Nucleus accumbens (tissue), 56 donors: ENCODE measurements around the gene PAX4.

ENCODE experiments used
- DNase-seq, 56 donors: peaks; one replicate each; lab custom pipeline; 2025; lab: John Stamatoyannopoulos, UW

Gene PAX4

DNA sequence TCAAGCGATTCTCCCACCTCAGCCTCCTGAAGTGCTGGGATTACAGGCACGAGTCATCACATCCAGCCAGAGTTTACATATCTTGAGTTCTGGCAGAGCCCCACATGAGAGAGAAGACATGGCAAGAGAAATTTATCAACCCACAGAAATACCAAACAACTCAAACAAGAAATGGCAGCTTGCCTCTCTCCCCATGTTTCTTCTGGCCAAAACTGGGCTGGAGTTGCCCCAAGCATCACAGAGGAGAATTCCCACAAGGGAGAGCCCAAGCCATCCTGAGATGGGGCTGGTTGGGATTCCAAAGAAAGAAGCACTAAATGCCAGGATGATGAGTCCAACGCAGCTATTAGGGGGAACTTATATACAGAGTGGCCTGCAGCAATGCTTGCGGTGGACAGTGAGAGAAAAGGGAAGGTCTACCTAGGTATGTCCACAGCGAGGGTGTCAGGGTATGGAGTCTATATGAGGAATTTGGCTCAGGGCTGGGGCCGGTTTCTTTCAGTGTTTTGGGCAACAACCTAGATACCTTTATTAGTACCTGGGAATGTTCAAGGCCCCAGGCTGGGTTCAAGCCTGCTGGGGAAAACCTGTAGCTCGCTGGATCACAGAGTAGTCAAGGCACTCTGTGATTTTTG is 14.5 kb upstream of the PAX4 start:
- DNase-seq: no peak

DNA sequence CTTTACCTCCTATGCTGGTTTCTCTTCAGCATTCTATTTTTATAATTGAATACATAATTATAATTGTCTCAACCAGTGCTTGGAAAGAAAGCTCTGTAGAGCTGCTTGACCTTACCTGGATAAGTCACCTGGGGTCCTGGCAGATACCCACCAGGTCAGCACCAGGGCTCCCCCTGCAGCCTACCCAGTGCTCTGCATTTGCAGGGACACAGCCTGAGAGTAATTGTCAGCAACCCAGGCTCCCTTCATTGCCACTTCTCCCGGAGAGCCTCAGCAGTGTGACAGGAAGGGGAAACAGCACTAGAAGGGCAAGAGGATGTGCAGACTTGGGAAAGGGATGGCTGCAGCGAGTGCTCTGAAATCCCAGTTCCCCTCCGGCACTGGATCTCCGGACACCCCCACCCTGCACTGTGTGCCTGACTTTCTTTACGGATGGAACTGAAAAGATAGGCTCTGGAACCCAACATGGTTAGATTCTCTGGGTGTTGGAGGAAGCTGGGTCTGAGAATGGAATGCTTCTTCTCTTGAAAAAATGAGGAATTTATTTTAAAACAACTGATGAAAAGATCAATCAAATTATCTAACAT is 11.4 kb upstream of the PAX4 start:
- peak in 4 of 56 donors; percentile 1 to 8 (median 6) for DNase-seq

DNA sequence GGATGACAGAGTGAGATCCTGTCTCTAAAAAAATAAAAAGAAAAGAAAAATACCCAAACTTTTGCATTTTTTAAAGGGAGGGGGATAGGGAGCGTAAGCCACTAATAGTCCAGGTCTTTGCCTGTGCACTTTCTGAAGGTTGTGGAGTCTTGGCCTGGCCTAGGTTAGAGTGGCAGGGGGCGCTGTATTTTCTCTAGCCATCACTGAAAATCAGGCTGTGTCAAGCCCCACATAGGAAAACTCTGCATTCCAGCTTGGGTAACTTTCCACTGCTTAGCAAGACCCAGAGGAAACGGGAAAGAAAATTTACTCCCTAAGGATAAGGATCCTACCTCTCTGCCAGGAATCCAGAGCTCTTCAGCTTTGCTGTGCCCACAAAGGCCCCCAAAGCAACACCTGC is 10.5 kb upstream of the PAX4 start:
- DNase-seq: no peak

DNA sequence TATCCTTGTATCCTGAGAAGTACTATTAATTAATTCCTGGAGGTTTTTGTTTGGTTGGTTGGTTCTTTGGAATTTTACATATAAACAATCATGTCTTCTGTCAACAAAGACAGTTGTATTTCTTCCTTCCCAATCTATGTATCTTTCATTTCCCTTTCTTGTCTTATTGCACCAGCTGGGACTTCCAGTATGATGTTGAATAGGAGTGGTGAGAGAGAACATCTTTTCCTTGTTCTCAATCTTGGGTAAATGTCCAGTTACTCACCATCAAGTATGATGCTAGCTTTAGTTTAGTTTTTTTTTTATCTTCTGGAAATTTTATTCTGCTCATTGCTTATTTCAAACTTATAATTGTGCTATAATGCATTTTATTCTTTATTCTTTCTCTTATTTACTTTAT is 7.4 kb upstream of the PAX4 start:
- no peak for DNase-seq

DNA sequence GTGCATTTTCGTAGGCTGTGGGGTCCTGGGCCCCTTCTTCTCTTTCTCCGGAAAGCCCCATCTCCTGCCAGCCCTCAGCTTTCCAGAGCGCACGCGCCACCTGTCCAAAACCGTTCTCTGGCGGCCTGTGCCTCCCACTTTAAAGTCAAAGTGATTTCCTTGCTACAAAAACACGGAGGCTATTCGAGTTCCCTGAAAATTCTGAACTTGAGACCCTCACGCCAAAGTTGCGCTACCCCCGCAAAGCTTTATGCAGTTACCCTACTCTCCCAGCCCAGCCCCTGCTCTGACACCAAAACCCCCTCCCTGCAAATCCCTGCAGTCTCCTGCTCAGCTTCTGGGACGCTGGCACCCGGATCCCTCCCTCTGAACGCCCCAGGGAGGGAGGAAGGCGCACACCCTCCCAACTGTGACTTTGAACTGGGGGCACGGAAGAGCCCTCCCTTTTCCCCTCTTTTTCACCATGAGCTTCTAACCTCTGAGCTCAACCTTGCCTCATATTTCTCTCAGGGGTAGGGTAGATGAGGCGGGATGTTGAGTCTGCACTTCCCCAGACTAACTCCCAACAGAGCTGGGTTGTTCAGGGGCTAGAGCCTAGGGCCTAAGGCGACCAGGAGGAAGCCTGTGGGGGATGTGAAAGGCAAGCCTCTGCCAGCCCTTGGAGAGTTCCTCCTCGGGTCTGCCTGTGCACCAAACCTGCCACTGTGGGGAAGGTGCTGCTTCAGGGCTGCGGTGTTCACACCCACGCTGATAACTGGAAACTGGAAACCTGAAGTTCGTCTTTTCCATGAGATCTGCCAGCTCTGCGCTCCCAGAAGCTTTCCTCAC is 2.7 kb upstream of the PAX4 start:
- peak in 2 of 56 donors; percentile 16 to 24 for DNase-seq

DNA sequence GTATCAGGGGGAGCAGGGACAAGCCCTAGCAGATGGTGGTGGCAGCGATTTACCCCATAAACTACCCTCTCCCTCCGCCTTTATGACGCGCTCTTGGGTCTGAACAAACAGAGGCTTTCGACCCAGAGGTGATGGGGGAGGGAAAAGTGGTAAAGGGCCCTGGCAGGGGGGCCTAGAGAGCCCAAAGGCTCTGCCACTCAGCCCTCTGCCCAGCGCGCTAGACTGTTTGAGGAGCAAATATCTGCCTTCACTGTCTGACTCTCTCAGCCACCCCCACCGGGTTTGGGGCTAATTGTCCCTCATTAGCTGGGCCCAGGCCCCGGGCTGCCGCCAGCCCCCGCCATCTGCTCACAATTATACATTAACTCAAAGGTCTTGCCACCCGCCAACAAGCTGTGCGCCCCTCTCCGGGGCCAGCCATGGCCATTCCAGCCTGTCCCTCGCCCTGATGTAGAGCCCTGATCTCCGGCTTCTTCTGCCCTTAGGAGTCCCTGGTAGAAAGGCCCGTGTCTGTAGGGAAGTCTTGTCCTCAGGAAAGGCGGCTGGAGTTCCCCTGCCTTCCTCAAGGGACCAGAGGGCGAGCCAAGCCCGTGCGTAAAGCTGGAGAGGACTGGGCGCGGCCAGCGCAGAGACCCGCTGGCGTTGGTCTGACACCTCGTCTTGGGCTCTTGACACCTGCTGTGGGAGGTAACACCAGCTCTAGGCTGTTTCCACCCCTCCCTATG is 1.9 kb upstream of the PAX4 start:
- no peak for DNase-seq

DNA sequence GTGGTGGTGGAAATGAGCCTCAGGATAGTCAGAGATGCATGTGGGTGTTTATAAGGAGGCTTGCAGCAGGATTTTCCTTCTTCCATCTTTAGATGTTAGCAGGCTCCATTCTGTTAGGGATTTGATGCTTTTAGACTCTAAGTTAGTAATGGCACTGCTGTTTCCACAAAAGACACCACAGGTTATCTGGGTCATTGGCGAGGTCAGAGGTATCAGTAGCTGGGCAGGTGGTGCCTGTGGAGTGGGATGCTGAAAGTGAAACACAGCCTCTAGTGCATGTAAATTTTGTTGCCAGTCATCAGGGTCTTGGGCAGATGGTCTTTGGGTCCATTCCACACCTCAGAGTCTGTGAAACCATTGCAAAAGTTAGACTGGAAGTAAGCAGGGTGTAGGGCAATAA is 833 bp upstream of the PAX4 start:
- no peak for DNase-seq

DNA sequence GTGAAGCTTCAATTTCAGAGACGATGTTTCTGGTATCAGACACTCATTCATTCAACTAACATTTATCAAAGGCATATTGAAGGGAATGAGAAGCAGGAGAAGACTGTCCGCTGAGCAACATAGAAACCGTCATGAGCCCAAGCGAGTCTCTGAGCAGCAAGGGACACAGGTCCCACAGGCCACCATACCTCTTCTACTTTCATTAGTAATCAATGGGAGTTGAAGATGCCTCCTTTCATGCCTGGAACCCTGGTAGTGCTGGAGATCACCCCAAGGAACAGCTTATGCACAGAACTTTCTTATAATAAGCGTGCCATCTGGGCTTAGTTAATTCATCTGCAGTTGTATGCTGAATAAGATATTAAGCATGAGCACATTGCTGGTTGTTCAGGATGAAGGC is 1.2 kb downstream of the PAX4 start:
- no peak for DNase-seq

DNA sequence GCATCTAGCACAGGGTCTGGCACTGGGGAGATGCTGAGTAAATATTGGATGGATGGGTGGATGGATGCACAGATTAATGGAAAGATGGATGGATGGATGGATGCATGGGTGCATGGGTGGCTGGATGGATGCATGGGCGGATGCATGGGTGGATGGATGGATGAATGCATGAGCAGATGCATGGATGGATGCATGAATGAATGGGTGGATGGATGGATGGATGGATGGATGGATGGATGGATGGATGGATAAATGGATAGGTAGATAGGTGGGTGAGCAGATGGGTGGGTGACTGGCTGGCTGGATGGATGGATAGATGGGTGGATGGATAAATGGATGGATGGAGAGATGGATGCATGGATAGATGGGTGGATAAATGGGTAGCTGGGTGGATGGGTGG is 5.7 kb downstream of the PAX4 start:
- no peak for DNase-seq

DNA sequence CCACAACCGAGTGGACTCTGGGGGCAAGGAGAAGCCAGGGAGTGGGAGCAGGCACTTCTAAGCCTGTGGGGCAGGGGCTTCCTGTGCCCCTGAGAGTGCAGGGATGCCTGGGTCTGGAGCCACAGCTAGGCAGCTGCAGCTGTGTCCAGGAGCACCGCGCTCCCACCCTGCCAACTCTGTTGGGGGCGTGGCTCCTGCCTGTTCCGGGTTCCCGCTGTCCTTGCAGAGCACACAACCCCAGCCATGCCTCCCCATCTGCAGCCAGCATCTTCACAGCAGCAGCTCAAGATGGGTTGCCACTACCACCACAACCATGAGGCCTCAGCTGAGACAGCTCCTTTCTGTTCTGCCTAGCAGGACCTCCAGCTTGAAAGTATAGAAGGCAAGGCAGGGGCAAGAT is 8.6 kb downstream of the PAX4 start:
- no peak for DNase-seq

DNA sequence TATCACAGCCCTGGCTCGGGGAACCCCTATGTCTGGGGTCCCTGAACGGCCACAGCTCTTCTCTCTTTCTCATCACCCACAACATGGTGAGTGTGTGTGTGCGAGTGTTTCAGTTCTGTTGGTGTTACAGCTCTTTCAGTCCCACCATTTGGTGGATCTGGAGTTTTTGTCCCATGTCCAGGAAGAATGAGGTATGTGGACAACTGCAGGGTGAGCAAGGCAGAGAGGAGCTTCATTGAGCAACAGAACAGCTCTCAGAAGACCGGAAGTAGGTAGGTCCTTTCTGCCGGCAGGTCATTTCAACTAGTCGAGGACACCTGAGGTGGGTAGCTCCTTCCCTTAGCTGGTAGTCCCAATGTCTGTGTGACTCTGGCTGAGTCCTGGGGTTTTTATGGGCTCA is 9.5 kb downstream of the PAX4 start:
- DNase-seq: no peak

DNA sequence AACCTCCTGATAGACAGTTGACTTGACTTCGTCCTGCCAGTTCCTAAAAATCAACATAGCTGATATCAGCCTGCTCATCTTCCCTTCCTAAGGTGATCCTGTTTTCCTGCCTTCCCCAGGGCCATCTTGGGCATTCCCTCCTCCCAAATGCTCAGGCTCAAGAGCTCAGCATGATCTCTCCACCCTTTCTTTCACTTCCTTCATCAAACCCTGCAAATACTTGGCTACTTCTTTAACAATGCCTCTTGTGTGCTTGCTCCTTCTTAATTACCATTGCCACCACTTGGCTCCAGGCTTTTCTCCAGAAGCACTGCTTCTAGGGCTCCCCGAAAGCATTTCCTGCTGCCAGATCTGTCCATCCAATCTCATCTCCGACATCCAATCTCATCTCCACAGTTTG is 17.1 kb downstream of the PAX4 start:
- DNase-seq: no peak

DNA sequence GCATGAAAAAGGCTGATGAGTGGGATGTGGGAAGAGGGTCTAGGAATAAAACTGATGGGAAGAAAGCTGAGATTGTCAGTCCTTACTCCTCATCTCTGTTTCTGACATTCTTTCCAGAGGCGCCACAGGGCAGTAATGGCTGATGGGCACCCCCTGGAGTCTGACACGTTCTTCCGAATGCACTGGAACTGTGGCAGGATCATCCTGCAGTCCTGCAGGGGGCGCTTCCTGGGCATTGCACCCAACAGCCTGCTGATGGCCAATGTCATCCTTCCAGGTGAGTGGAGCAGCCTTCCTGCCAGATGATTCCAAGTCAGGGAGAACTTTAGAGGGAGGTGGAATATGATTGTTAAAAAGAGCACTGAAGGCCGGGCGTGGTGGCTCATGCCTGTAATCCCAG is 19.6 kb downstream of the PAX4 start:
- no peak for DNase-seq

DNA sequence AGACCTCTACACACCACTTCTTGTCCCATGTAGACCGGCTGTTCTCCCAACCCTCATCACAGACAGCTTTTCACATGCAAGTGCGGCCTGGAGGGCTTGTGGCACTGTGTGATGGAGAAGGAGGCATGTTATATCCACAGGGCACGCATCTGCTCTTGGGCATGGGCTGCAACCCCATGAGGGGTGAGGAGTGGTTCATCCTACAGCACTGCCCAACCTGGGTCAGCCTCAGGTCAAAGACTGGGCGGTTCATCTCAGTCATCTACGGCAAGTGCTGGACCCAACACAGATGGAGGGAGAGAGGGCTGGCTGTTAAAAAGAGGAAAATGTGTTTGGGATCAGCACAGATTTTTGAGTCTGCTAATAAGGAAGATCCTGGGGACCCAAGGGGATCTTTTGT is 22.2 kb downstream of the PAX4 start:
- no peak for DNase-seq

DNA sequence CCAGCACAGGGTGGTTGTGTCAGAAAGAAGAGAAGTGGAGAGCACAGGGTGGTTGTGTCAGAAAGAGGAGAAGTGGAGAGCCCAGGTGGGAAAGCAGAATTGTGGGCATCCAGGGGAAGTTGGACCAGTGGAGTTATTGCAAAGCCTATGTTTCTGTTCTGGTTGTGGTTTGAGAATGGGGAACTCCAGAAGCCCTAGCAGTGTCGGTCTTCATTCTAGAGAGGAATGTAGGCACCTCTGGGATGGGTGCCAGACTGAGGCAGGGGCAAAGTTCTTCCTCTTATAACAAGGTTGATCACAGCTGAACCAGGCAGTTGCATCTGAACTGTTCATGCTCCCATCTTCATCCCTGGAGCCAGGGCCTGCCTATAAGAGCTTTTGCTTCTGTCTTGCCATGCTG is 23.5 kb downstream of the PAX4 start:
- peak in 8 of 56 donors; percentile 4 to 42 (median 12) for DNase-seq

DNA sequence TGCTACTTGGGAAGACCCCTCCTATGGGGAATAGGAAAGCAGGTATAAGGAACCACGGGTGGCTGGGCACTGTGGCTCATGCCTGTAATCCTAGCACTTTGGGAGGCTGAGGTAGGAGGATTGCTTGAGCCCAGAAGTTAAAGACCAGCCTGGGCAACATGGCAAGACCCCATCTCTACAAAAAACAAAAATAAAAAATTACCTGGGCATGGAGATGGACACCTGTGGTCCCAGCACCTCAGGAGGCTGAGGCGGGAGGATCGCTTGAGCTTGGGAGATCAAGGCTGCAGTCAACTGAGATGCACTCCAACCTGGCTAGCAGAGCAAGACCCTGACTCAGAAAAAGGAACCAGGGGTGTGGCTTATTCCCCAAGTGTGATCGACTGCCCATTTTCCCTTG is 25.4 kb downstream of the PAX4 start:
- DNase-seq: no peak

DNA sequence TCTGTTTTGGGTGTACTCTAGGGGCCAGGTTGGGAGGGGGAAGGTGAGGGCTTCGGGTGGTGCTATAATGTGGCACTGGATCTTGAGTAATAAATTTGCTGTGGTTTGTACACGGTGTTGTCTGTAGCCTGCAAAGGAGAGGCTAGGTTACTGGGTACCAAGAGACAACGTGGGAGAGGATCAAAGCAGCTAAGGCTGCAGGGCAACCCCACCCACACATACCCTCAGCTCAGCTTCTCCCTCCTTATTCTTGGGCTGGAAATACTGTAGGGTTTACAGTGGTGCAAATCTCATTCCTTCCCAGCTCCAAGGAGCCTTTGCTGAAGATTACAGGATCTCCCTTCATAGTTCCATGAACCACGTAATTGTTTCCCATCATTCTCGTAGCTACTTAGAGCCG is 26.4 kb downstream of the PAX4 start:
- no peak for DNase-seq

DNA sequence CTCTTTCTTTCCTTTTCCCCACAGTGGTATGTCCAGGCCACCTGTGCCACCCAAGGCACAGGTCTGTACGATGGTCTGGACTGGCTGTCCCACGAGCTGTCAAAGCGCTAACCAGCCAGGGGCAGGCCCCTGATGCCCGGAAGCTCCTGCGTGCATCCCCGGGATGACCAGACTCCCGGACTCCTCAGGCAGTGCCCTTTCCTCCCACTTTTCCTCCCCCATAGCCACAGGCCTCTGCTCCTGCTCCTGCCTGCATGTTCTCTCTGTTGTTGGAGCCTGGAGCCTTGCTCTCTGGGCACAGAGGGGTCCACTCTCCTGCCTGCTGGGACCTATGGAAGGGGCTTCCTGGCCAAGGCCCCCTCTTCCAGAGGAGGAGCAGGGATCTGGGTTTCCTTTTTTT is 26.8 kb downstream of the PAX4 start:
- no peak for DNase-seq

DNA sequence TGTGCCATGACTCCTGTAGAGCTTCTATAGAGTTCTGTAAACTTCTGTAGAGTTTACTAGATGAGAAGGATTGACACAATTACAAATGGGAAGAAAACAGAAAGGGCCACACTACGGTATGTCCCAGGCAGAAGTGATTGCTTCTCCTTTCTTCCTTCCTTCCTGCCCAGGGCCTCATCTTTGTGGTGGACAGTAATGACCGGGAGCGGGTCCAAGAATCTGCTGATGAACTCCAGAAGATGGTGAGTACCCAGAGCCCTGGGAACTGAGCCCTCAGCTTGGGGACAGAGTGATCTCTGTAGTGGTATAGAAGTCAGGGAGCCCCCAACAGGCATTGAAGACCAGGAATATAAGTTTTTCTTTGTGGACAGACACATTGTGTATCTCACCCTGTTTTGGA is 28.0 kb downstream of the PAX4 start:
- DNase-seq: no peak

DNA sequence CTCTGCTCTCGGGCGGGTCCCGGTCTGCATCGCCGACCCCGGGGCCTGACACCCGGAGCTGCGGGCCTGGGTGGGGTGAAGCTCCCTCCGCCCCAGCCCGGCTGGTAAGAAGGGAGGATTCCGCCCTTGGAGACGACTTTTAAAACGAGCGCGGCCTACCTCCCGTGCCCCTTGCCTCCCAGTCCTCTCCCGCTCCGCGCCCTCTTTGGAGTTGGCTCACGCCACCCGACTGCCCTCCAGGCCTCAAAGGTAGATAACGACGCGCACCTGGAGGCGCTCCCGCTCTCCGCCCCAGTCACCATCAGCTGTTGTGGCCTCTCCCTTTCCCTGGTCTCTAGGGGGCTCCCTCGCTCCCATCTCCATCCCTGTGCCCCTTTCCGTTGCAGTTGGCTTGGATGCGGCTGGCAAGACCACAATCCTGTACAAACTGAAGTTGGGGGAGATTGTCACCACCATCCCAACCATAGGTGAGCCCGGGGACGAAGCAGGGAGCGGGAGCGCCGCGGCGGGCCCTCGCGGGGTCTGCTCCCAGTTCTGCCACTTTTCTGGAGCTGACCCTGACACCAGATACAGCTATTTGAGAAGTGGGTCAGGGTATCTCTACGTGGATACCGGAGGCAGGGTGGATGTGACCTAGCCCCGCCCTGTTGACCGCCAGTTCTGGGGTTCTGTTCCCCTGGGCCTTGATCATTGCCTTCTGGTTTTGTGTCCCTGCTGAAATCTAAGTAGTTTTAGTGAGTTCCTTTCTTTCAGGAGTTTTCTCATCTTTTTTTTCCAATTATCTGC is 29.1 kb downstream of the PAX4 start:
- DNase-seq: peak in 52 of 56 donors; percentile 16 to 75 (median 48)
